Activated T-helper 9 cell treated with anti-CD3 and anti-CD28 coated beads, Interleukin-2, amount 50 U/mL, for 16 hours (primary cell): Measurements from ENCODE around the gene RNF180.

Experiments used
- DNase-seq: peaks from one replicate; pipeline ENCODE4 v3.0.0-alpha.2; 2020; ENCODE audit warnings: low read depth

RNF180 gene

GRCh38 chr5:64165500-64166200 is at the start of gene RNF180:
TSS of gene RNF180 (plus strand) at chr5:64165843. CDS start at chr5:64200808, 34,965 bp downstream.
- no peak for DNase-seq

GRCh38 chr5:64125521-64125920 is 40.1 kb upstream of the RNF180 start:
- no peak for DNase-seq

- no peak for DNase-seq
Observed at GRCh38 chr5:64126202-64126741, 39.4 kb upstream of the RNF180 start.

GRCh38 chr5:64140018-64140417 is 25.6 kb upstream of the RNF180 start:
- no peak for DNase-seq

GRCh38 chr5:64144425-64145215 is 21.0 kb upstream of the RNF180 start:
- DNase-seq: no peak

GRCh38 chr5:64145216-64145895 is 20.3 kb upstream of the RNF180 start:
- no peak for DNase-seq

- no peak for DNase-seq
Observed at GRCh38 chr5:64147379-64147778, 18.3 kb upstream of the RNF180 start.

- DNase-seq: no peak
Observed at GRCh38 chr5:64147849-64148441, 17.7 kb upstream of the RNF180 start.

GRCh38 chr5:64149268-64149667 is 16.4 kb upstream of the RNF180 start:
- no peak for DNase-seq

GRCh38 chr5:64149857-64150521 is 15.7 kb upstream of the RNF180 start:
- no peak for DNase-seq

GRCh38 chr5:64156261-64156660 is 9.4 kb upstream of the RNF180 start:
- no peak for DNase-seq

- DNase-seq: no peak
Observed at GRCh38 chr5:64158827-64159226, 6.8 kb upstream of the RNF180 start.

- no peak for DNase-seq
Observed at GRCh38 chr5:64160201-64160600, 5.4 kb upstream of the RNF180 start.

GRCh38 chr5:64161420-64161819 is 4.2 kb upstream of the RNF180 start:
- no peak for DNase-seq

GRCh38 chr5:64163135-64163534 is 2.5 kb upstream of the RNF180 start:
- no peak for DNase-seq

GRCh38 chr5:64163746-64164145 is 1.9 kb upstream of the RNF180 start:
- no peak for DNase-seq

- no peak for DNase-seq
Observed at GRCh38 chr5:64164166-64164565, 1.5 kb upstream of the RNF180 start.

- no peak for DNase-seq
Observed at GRCh38 chr5:64165160-64165499, 513 bp upstream of the RNF180 start.

- no peak for DNase-seq
Observed at GRCh38 chr5:64166201-64166959, 737 bp downstream of the RNF180 start.

GRCh38 chr5:64176301-64176700 is 10.7 kb downstream of the RNF180 start:
- no peak for DNase-seq
